ENCODE results near the gene WDFY4.

DNA sequence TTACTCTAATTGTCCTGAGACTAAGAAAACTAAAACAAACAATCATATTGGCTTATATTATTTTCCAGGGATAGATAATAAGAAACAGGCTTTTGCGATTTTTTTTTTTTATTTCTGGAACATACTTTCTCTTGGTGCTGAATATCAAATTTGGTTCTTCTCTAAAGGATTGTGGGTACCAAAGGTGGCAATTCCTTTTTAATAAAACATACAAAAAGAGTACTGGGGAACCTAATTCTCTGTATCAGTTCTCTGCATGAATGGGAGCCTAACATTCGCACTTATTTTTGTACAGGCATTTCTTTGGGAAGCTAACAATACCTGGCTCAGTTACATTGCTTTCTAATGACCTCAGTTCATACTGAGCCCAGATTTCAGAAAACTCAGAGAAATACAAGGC, 222.2 kb downstream of the WDFY4 start:
- TF ChIP-seq FOXM1 (IDR thresholded peaks at IDR 0.05; ENCODE audit: borderline replicate concordance, low read depth) (no peak), CEBPB (IDR thresholded peaks at IDR 0.05) (no peak), TEAD4 (IDR thresholded peaks at IDR 0.05) (no peak), YY1 (IDR thresholded peaks at IDR 0.05; ENCODE audit: low read depth) (no peak), EP300 (IDR thresholded peaks at IDR 0.05; ENCODE audit: borderline replicate concordance) (no peak), CREB1 (IDR thresholded peaks at IDR 0.05; ENCODE audit: low read depth) (no peak)
- TF ChIP-seq, protein P1, sequence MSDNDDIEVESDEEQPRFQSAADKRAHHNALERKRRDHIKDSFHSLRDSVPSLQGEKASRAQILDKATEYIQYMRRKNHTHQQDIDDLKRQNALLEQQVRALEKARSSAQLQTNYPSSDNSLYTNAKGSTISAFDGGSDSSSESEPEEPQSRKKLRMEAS (IDR thresholded peaks at IDR 0.05): no peak
- TF ChIP-seq, protein P2, sequence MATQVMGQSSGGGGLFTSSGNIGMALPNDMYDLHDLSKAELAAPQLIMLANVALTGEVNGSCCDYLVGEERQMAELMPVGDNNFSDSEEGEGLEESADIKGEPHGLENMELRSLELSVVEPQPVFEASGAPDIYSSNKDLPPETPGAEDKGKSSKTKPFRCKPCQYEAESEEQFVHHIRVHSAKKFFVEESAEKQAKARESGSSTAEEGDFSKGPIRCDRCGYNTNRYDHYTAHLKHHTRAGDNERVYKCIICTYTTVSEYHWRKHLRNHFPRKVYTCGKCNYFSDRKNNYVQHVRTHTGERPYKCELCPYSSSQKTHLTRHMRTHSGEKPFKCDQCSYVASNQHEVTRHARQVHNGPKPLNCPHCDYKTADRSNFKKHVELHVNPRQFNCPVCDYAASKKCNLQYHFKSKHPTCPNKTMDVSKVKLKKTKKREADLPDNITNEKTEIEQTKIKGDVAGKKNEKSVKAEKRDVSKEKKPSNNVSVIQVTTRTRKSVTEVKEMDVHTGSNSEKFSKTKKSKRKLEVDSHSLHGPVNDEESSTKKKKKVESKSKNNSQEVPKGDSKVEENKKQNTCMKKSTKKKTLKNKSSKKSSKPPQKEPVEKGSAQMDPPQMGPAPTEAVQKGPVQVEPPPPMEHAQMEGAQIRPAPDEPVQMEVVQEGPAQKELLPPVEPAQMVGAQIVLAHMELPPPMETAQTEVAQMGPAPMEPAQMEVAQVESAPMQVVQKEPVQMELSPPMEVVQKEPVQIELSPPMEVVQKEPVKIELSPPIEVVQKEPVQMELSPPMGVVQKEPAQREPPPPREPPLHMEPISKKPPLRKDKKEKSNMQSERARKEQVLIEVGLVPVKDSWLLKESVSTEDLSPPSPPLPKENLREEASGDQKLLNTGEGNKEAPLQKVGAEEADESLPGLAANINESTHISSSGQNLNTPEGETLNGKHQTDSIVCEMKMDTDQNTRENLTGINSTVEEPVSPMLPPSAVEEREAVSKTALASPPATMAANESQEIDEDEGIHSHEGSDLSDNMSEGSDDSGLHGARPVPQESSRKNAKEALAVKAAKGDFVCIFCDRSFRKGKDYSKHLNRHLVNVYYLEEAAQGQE (IDR thresholded peaks at IDR 0.05; ENCODE audit: low read depth): no peak

Data from Ishikawa (cell line).